CMK (cell line): ENCODE data around the gene EFCAB11.

Experiments
- DNase-seq: peaks from one replicate; pipeline ENCODE4 v3.0.0-alpha.2; 2010; ENCODE audit warnings: low read depth

The EFCAB11 gene

DNA sequence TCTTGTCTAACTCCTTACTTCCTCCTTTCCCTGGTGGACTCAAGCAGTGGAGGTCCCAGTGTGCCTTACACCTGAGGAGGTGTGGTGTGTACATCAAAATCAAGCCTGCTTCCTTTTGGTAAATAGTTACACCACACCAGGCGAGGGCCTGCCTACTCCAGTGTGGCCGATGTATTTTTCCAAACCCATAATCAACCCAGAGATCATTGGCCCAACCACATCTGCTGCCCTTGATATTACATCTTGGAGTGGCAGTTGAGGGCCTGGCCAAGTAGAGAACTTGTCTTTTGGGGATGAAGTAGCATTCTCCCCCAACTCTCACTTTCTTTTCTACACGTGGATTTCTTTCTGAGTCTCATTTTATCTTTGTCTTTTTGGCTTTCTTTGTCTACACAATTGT, 187.4 kb downstream of the EFCAB11 start:
- no peak for DNase-seq

- DNase-seq = no peak
Measured at GRCh38 chr14:89765346-89765745, 189.2 kb downstream of the EFCAB11 start.

GRCh38 chr14:89760086-89760485, 194.4 kb downstream of the EFCAB11 start:
- DNase-seq = no peak

DNA sequence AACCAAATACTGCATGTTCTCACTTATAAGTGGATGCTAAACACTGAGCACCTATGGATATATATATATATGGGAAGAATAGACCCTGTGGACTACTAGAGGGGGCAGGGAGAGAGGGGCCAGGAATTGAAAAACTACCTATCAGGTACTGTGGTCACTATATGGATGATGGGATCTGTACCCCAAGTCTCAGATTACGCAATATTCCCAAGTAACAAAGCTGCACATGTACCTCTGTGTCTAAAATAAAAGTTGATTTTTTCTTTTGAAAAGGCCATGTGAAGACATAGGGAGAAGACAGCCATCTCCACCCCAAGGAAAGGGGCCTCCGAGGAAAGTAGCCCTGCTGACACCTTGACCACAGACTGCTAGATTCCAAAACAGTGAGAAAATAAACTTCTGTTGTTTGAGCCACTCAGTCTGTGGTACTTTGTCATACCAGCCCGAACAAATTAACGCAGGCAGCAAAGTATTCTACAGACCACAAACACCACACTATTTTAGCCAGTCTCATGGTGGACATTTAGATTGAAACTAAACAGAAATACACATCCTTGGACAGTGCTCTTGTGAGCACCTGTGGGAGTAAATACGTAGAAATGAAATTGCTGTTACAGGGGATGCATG, 197.1 kb downstream of the EFCAB11 start:
- DNase-seq = no peak

DNA sequence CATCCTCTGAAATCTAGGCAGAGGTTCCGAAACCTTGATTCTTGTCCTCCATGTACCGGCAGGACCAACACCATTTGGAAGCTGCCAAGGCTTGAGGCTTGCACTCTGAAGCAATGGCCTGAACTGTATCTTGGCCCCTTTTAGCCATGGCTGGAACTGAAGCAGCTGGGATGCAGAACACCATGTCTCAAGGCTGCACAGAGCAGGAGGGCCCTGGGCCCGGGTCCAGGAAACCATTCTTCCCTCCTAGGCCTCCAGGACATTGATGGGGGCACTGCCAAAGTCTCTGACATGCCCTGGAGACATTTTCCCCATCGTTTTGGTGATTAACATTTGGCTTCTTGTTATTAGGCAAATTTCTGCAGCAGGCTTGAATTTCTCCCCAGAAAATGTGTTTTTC, 198.7 kb downstream of the EFCAB11 start:
- no peak for DNase-seq

GRCh38 chr14:89753828-89754412, 200.6 kb downstream of the EFCAB11 start:
- DNase-seq = no peak

GRCh38 chr14:89750908-89751392, 203.6 kb downstream of the EFCAB11 start:
- DNase-seq = no peak

- no peak for DNase-seq
Measured at GRCh38 chr14:89750281-89750755, 204.2 kb downstream of the EFCAB11 start.

DNA sequence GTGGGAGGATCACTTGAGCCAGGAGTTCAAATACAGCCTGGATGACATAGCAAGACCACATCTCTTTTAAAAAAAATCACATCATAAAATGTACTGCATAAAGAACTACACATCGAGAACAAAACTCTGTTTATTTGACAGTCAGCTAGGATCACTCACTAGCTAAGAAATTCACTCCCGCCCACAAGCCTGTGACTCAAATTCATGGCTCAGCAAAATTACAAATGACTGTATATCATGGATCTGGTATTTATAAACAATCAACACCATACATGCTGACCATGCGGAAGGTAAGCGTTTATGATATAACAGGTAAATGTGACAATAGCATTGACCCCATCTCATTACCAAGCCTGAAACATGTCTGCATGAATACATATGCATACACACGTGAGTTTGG, 206.5 kb downstream of the EFCAB11 start:
- DNase-seq = no peak

GRCh38 chr14:89747126-89747525, 207.4 kb downstream of the EFCAB11 start:
- no peak for DNase-seq

GRCh38 chr14:89746654-89747053, 207.9 kb downstream of the EFCAB11 start:
- DNase-seq = no peak

GRCh38 chr14:89746135-89746534, 208.4 kb downstream of the EFCAB11 start:
- no peak for DNase-seq
